Mesenchymal stem cell (in vitro differentiated cells and primary cell): Measurements from ENCODE around the gene ZIC4.

Experiments used
- DNase-seq: peaks from one replicate; pipeline ENCODE4 v3.0.0-alpha.2; 2013
- H2AFZ ChIP-seq: one replicate; pipeline ENCODE4 v1.6.1; 2013; ENCODE audit warnings: low read depth, mild to moderate bottlenecking, control low read depth, inconsistent platforms, low read length, moderate library complexity
- H2AK5ac ChIP-seq: 2 replicates; pipeline ENCODE4 v1.6.1; 2013; ENCODE audit warnings: low read length, moderate library complexity, mild to moderate bottlenecking, inconsistent platforms; ENCODE audit not compliant: severe bottlenecking
- H2BK120ac ChIP-seq: one replicate; pipeline ENCODE4 v1.6.1; 2013; ENCODE audit warnings: low read depth, mild to moderate bottlenecking, inconsistent platforms, low read length, moderate library complexity
- H2BK12ac ChIP-seq, 2 experiments: one replicate each; pipeline ENCODE4 v1.6.1; 2013; ENCODE audit warnings: inconsistent platforms in 2 of 2, low read length in 2 of 2, mild to moderate bottlenecking in 2 of 2, moderate library complexity in 2 of 2, control low read depth in 1 of 2
- H2BK15ac ChIP-seq: one replicate; pipeline ENCODE4 v1.6.1; 2013; ENCODE audit warnings: mild to moderate bottlenecking, low read depth, inconsistent platforms; ENCODE audit not compliant: poor library complexity, severe bottlenecking
- H2BK5ac ChIP-seq: 2 replicates; pipeline ENCODE4 v1.6.1; 2013; ENCODE audit warnings: low read depth, mild to moderate bottlenecking, low read length, control low read depth, inconsistent platforms; ENCODE audit not compliant: poor library complexity, severe bottlenecking
- H3K14ac ChIP-seq, 2 experiments: one replicate each; pipeline ENCODE4 v1.6.1; 2013; ENCODE audit warnings: inconsistent platforms in 2 of 2, low read length in 2 of 2, control low read depth in 1 of 2, mild to moderate bottlenecking in 1 of 2, moderate library complexity in 1 of 2
- H3K18ac ChIP-seq, 2 experiments: one replicate each; pipeline ENCODE4 v1.6.1; 2013; ENCODE audit warnings: inconsistent platforms in 2 of 2, low read length in 2 of 2, control low read depth in 1 of 2, low read depth in 1 of 2, mild to moderate bottlenecking in 1 of 2
- H3K23ac ChIP-seq, 2 experiments: one replicate each; pipeline ENCODE4 v1.6.1; 2013; ENCODE audit warnings: inconsistent platforms in 2 of 2, low read length in 2 of 2, mild to moderate bottlenecking in 2 of 2, moderate library complexity in 2 of 2, control low read depth in 1 of 2
- H3K27ac ChIP-seq: 2 replicates; pipeline ENCODE4 v1.5.1; 2013; ENCODE audit warnings: mild to moderate bottlenecking, moderate library complexity, low read length, control low read depth, inconsistent platforms; ENCODE audit not compliant: poor library complexity, severe bottlenecking
- H3K27me3 ChIP-seq, 2 experiments: 2 replicates each; pipeline versions ENCODE4 v1.6.1 to v1.7.0; 2013; ENCODE audit warnings: low read length in 2 of 2, mild to moderate bottlenecking in 2 of 2, moderate library complexity in 2 of 2, control low read depth in 1 of 2, inconsistent platforms in 1 of 2; ENCODE audit not compliant: control insufficient read depth in 1 of 2, insufficient read depth in 1 of 2
- H3K36me3 ChIP-seq, 2 experiments: 2 replicates each; pipeline versions ENCODE4 v1.6.1 to v1.7.0; 2013; ENCODE audit warnings: low read length in 2 of 2, control low read depth in 1 of 2, inconsistent platforms in 1 of 2, low read depth in 1 of 2, mild to moderate bottlenecking in 1 of 2; ENCODE audit not compliant: insufficient read depth in 2 of 2, control insufficient read depth in 1 of 2
- H3K4ac ChIP-seq, 2 experiments: one replicate each; pipeline ENCODE4 v1.6.1; 2013; ENCODE audit warnings: inconsistent platforms in 2 of 2, low read length in 2 of 2, mild to moderate bottlenecking in 2 of 2, moderate library complexity in 2 of 2, control low read depth in 1 of 2, low read depth in 1 of 2
- H3K4me1 ChIP-seq: 2 replicates; pipeline ENCODE4 v1.6.1; 2013; ENCODE audit warnings: low read depth, low read length, control low read depth; ENCODE audit not compliant: control insufficient read depth, insufficient read depth
- H3K4me2 ChIP-seq: 2 replicates; pipeline ENCODE4 v1.6.1; 2013; ENCODE audit warnings: low read length, mild to moderate bottlenecking, inconsistent platforms; ENCODE audit not compliant: poor library complexity, severe bottlenecking
- H3K4me3 ChIP-seq, 2 experiments: 2 replicates each; pipeline versions ENCODE4 v1.5.1 to v1.7.0; 2013; ENCODE audit warnings: low read length in 2 of 2, mild to moderate bottlenecking in 2 of 2, control low read depth in 1 of 2, low read depth in 1 of 2; ENCODE audit not compliant: insufficient read depth in 1 of 2
- H3K79me1 ChIP-seq: replicated peaks from 2 replicates; pipeline ENCODE4 v1.6.1; 2013; ENCODE audit warnings: mild to moderate bottlenecking, control low read depth, low read length, inconsistent platforms; ENCODE audit not compliant: poor library complexity, severe bottlenecking
- H3K9ac ChIP-seq: 2 replicates; pipeline ENCODE4 v1.7.0; 2013; ENCODE audit warnings: mild to moderate bottlenecking, low read length, moderate library complexity
- H3K9me3 ChIP-seq: 2 replicates; pipeline ENCODE4 v1.7.0; 2013; ENCODE audit warnings: mild to moderate bottlenecking, low read length; ENCODE audit not compliant: control insufficient read depth
- H4K8ac ChIP-seq: one replicate; pipeline ENCODE4 v1.6.1; 2013; ENCODE audit warnings: inconsistent platforms, mild to moderate bottlenecking, low read length, moderate library complexity
- H4K91ac ChIP-seq: one replicate; pipeline ENCODE4 v1.6.1; 2013; ENCODE audit warnings: mild to moderate bottlenecking, low read length, inconsistent platforms
- WGBS: methylation state at CpG from one replicate; pipeline ENCODE4 v1.1.7; 2013; ENCODE audit warnings: mixed read lengths; 5-methylcytosine and 5-hydroxymethylcytosine counted together

The ZIC4 gene

DNA sequence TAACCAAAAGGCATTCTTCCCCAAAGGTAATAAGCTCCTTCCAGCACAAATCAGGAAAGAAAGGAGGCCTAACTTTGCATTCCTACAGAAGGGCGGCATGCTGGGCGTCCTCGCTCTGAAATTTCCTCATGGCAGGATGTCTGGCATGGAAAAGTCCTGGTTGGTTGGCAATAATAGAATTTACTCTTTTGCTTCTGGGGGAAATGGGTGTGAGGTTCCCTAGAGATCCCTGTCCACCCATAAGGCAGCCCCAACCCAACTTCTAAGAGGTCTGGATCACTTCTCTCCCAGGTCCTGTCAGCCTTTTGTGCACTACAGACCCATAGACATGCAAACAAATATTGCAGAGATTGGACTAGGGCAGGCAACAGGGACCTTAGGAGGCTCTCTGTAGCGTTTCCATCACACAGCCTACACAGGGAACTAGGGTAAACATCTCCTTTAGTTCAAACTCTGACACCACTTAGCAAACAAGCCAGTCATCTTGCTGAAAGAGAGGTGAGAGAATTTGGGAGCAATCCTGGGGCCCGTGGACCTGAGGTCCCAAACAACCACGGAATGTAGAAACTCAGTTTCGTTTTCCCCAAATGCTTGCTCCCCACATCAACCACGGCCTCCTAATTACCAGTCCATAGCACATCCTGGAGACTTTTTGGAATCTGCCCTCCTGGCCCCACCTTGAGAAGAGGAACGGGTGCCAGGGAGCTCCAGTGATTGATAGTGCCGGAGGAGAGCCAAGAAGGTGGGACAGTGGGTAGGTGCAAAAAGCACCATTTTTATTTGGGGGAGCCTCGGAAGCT lies 2.1 kb downstream of the ZIC4 start:
- H3K9me3 ChIP-seq: no peaks in the 10 kb centered on the region
- no peak overlapping the region for H2AFZ ChIP-seq
- H4K8ac ChIP-seq: no peak overlapping the region
- peak overlapping the region; percentile 3 for H2BK5ac ChIP-seq
- H3K4me1 ChIP-seq: peaks cover 24% of the 10 kb centered on the region
- WGBS: 46% methylated on average over 10 of the region's 11 CpGs
- DNase-seq: no peak
- no peak overlapping the region for H3K14ac ChIP-seq
- H3K9ac ChIP-seq: no peak overlapping the region
- H2BK120ac ChIP-seq: no peak overlapping the region
- H3K79me1 ChIP-seq: peaks cover 8% of the 10 kb centered on the region
- no peak overlapping the region for H2BK12ac ChIP-seq
- H2BK15ac ChIP-seq: no peak overlapping the region
- no peak overlapping the region for H3K4ac ChIP-seq
- H3K4me3 ChIP-seq: no peak overlapping the region
- H3K36me3 ChIP-seq: no peaks in the 10 kb centered on the region
- H4K91ac ChIP-seq: no peak overlapping the region
- H3K4me2 ChIP-seq: peak overlapping the region; percentile 84
- H3K23ac ChIP-seq: no peak overlapping the region
- no peak overlapping the region for H2AK5ac ChIP-seq
- H3K27ac ChIP-seq: peak overlapping the region; percentile 19
- peaks cover 7 to 99% of the 10 kb centered on the region in 2 experiments for H3K27me3 ChIP-seq
- H3K18ac ChIP-seq: no peak overlapping the region

DNA sequence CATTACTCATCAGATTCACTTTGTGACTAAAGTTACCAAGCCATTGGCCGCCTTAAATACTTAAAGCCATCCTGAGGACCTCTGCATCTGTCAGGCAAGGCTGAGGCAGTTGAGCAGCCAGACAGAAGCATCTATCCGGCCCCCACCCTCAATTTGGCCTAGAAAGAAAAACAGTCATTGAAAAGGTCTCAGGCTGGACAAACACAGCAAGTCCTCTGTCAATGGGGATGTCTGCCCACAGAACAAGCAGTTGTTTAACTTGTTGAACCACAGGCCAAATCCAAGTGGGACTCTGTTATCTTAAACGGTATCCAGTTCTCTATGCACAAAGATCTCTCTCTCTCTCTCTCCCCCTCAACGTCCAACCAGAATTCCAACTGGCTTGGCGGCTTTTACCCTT lies 2.8 kb downstream of the ZIC4 start:
- H2BK12ac ChIP-seq: no peak overlapping the region
- peak overlapping the region; percentile 31 for H2AK5ac ChIP-seq
- H3K27me3 ChIP-seq: peaks cover 7 to 99% of the 10 kb centered on the region in 2 experiments
- H3K4ac ChIP-seq: no peak overlapping the region
- no peak overlapping the region for H4K8ac ChIP-seq
- no peak overlapping the region for H4K91ac ChIP-seq
- peaks cover 8% of the 10 kb centered on the region for H3K79me1 ChIP-seq
- H2AFZ ChIP-seq: no peak overlapping the region
- H3K27ac ChIP-seq: no peak overlapping the region
- no peak for DNase-seq
- no peak overlapping the region for H3K14ac ChIP-seq
- H3K36me3 ChIP-seq: no peaks in the 10 kb centered on the region
- H3K4me1 ChIP-seq: peaks cover 25% of the 10 kb centered on the region
- H3K18ac ChIP-seq: no peak overlapping the region
- H3K23ac ChIP-seq: no peak overlapping the region
- H3K4me2 ChIP-seq: no peak overlapping the region
- H3K9ac ChIP-seq: no peak overlapping the region
- H2BK5ac ChIP-seq: no peak overlapping the region
- no peak overlapping the region for H2BK120ac ChIP-seq
- no peaks in the 10 kb centered on the region for H3K9me3 ChIP-seq
- WGBS: 44% methylated on average over 5 of the region's 5 CpGs
- no peak overlapping the region for H3K4me3 ChIP-seq
- H2BK15ac ChIP-seq: no peak overlapping the region

DNA sequence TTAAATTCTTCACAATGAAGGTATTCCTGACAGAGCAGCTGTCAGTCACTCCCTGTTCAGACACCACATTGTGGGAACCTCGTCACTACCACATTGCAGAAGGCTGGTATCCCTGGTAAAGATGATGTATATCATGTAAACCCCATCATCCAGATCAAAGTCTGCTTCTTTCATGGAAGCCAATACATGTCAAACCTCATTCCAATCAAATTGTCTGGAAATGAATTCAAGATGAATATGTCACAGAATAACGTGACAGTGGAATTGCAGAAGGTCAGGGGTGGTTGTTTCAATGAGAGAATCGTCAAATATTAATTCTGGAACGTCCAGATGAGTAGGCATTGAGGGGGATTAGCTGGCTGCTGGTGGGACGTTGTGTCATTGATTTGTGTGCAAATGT lies 4.2 kb downstream of the ZIC4 start:
- Histone ChIP-seq H3K9me3 (no peaks in the 10 kb centered on the region), H2AFZ (no peak overlapping the region), H2BK5ac (no peak overlapping the region), H3K27ac (no peak overlapping the region), H3K4me2 (no peak overlapping the region), H2BK12ac (no peak overlapping the region), H4K91ac (no peak overlapping the region), H2AK5ac (no peak overlapping the region), H3K4me1 (peaks cover 33% of the 10 kb centered on the region), H3K4me3 (no peak overlapping the region), H2BK120ac (no peak overlapping the region), H2BK15ac (no peak overlapping the region), H3K79me1 (peaks cover 8% of the 10 kb centered on the region), H3K4ac (no peak overlapping the region), H3K18ac (no peak overlapping the region), H3K36me3 (no peaks in the 10 kb centered on the region), H3K9ac (no peak overlapping the region), H3K14ac (no peak overlapping the region), H3K27me3 (peaks cover 7 to 99% of the 10 kb centered on the region in 2 experiments), H3K23ac (no peak overlapping the region), H4K8ac (no peak overlapping the region)
- WGBS: 29% methylated on average over 4 of the region's 5 CpGs
- no peak for DNase-seq

DNA sequence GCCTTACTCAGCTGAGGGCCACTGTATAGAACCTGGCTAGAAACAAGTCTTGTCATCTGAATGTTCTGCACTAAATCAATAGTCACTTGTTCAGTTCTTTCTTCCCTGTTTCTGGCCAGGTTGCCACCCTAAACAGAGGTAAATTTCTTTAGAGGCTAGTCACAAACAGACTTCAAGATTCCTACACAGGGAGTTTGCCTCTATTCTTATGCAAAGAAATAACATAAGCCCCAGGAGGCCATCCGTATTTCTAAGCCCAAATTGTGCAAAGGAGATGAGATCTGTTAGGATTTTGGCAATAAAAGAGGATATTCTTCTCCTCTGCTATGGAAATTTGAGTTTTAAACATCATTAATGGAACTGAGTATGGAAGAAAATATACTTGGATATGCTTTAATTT lies 4.9 kb downstream of the ZIC4 start:
- Histone ChIP-seq H3K4me2 (no peak overlapping the region), H2BK12ac (no peak overlapping the region), H3K23ac (no peak overlapping the region), H2BK120ac (no peak overlapping the region), H3K9me3 (no peaks in the 10 kb centered on the region), H3K14ac (no peak overlapping the region), H2AFZ (no peak overlapping the region), H3K27ac (no peak overlapping the region), H3K4me1 (peaks cover 33% of the 10 kb centered on the region), H2BK5ac (no peak overlapping the region), H3K4ac (no peak overlapping the region), H3K79me1 (peaks cover 8% of the 10 kb centered on the region), H2BK15ac (no peak overlapping the region), H4K91ac (no peak overlapping the region), H3K18ac (no peak overlapping the region), H4K8ac (no peak overlapping the region), H3K27me3 (peaks cover 7 to 99% of the 10 kb centered on the region in 2 experiments), H3K36me3 (no peaks in the 10 kb centered on the region), H3K9ac (no peak overlapping the region), H3K4me3 (no peak overlapping the region), H2AK5ac (no peak overlapping the region)
- 14% methylated on average over 1 of the region's 1 CpG for WGBS
- DNase-seq: no peak
